ENCODE measurements around the gene TUFT1.
A peak's percentile ranks its signal among the peaks of the same experiment; 100 is the strongest.

Gene TUFT1

DNA sequence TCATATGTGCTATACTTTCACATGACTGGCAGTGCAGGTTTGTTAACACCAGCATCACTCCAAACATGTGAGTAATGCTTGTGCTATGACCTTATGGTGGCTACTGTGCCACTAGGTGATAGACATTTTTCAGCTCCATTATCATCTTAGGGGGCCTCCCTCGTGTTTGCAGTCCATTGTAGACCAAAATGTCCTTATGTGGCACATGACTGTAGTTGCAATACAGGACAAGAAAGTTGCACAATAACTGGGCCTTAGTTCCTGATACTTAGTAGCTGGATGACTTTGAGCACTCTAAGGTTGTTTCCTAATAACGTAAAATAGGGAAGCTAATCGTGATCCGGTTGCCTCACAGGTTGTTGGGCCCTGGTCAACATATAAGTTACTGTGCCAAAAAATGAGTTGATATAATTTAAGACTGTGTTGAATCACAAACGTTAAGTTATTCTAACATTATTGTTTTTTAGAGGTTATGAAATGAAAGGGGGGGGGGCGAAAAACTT is 71.2 kb downstream of the TUFT1 start:
- peak overlapping the region; percentile 23 for H3K4me3 ChIP-seq (ENCODE audit: low read depth, low read length)
- TF ChIP-seq, protein P1, sequence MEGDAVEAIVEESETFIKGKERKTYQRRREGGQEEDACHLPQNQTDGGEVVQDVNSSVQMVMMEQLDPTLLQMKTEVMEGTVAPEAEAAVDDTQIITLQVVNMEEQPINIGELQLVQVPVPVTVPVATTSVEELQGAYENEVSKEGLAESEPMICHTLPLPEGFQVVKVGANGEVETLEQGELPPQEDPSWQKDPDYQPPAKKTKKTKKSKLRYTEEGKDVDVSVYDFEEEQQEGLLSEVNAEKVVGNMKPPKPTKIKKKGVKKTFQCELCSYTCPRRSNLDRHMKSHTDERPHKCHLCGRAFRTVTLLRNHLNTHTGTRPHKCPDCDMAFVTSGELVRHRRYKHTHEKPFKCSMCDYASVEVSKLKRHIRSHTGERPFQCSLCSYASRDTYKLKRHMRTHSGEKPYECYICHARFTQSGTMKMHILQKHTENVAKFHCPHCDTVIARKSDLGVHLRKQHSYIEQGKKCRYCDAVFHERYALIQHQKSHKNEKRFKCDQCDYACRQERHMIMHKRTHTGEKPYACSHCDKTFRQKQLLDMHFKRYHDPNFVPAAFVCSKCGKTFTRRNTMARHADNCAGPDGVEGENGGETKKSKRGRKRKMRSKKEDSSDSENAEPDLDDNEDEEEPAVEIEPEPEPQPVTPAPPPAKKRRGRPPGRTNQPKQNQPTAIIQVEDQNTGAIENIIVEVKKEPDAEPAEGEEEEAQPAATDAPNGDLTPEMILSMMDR (IDR thresholded peaks at IDR 0.05; ENCODE audit: low read depth, low read length) = no peak
- TF ChIP-seq MYC (IDR thresholded peaks at IDR 0.05; ENCODE audit: low read depth, low read length) (peak; percentile 97), POLR2A (IDR thresholded peaks at IDR 0.05; ENCODE audit: extremely low read depth, insufficient read length) (no peak)
- TF ChIP-seq, protein P2, sequence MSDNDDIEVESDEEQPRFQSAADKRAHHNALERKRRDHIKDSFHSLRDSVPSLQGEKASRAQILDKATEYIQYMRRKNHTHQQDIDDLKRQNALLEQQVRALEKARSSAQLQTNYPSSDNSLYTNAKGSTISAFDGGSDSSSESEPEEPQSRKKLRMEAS (IDR thresholded peaks at IDR 0.05; ENCODE audit: low read depth, low read length) = peak; percentile 97
- peak; percentile 95 for DNase-seq (ENCODE audit: low read depth)

DNA sequence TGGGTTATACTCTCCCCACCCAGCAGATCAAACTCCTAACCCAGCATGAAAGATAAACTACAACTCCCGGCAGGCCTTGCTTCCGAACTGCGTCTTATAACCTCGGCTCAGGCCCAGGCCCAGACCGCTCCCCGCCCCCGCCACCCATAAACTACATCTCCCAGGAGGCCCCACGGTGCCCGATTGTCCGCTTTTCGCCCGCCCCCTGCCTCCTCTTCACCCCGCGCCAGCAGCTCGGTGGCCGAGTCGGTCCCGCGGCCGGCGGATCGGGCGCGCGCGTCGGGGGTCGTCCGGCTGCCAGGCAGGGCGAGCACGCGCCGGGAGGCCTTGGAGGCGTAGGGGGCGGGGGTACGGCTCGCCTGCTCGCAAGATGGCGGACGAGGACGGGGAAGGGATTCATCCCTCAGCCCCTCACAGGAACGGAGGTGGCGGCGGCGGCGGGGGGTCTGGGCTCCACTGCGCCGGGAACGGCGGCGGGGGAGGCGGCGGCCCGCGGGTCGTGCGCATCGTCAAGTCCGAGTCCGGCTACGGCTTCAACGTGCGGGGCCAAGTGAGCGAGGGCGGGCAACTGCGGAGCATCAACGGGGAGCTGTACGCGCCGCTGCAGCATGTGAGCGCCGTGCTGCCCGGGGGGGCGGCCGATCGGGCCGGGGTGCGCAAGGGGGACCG is 71.9 kb downstream of the TUFT1 start, which contains the start of gene SNX27:
SNX27 (plus strand) TSS at position 219 of the 669 bp plus-strand sequence; CDS start at position 371, 152 bp downstream.
- peak; percentile 96 for DNase-seq (ENCODE audit: low read depth)
- H3K4me3 ChIP-seq (ENCODE audit: low read depth, low read length) = peak within 1 kb of the TSS; percentile 76
- peak; percentile 40 for TF ChIP-seq POLR2A (IDR thresholded peaks at IDR 0.05; ENCODE audit: extremely low read depth, insufficient read length)
- TF ChIP-seq, protein P2 (IDR thresholded peaks at IDR 0.05; ENCODE audit: low read depth, low read length) = no peak
- TF ChIP-seq, protein P1 (IDR thresholded peaks at IDR 0.05; ENCODE audit: low read depth, low read length) = no peak

DNA sequence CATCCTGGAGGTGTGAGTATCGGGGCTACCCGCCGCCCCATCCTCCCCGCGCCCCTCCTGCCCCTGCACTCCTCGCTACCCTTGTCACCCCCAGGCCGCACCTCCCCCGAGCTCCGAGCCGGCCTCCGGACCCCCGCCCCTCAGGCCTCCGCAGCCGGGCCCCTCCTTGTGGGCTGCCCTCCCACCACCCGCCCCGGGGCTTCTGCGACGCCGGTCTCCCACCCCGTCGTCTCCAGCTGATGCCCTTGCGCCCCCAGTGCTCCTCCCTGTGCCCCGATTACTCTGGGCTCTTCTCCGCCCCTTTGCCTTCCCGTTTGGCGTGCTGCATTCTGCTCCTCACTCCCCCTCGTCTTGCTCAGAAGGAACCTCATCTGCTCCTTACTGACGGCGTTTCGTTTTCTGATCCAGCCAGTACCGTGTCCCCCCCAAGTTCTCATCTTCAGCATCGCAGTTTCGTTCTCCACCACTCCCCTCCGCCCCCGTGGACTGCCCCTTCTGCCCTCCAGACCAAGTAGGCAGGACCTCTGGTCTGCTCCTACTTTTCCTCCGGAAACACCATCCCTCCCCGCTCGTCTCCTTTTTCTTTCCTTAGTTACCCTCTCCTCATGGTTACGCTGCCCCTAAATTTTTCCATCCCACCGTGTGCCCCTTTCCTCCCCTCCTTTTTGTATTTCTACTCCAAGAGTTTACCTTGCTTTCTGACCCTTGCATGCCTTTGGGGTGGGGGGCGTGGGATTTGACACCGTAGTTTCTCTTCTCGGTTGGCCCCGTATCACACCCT is 72.6 kb downstream of the TUFT1 start:
- no peak for TF ChIP-seq POLR2A (IDR thresholded peaks at IDR 0.05; ENCODE audit: extremely low read depth, insufficient read length)
- TF ChIP-seq, protein P2 (IDR thresholded peaks at IDR 0.05; ENCODE audit: low read depth, low read length) = peak; percentile 8; the same call in 1 of the 2 replicates
- 0 out of 2 replicates have a peak, but pooled peaks have one; percentile 14 for TF ChIP-seq MYC (IDR thresholded peaks at IDR 0.05; ENCODE audit: low read depth, low read length)
- peak; percentile 64 for DNase-seq (ENCODE audit: low read depth)
- peak overlapping the region; percentile 76 for H3K4me3 ChIP-seq (ENCODE audit: low read depth, low read length)

DNA sequence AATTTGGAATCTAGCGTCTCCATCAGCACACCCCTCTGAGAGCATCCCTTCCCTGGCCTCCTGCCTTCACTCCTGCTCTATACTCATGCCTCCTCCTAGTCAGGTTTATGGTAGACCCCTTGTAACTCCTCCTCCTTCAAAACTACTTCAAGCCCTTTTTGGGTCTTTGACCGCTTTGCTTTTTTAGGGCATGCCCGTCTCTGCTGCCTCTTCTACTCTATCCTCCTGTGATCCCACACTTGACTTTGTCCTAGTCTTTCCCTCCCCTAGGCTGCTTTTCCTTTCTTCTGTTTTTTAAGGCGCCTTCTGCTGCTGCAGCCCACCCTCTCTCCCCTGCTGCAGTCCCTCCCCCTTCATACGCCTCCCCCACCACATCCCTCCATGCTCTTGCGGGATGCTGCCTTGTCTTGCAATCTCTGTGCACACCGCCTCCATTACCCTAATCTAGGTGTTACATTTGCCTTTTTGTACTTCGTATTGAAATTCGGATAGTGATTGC is 73.2 kb downstream of the TUFT1 start:
- DNase-seq (ENCODE audit: low read depth) = peak; percentile 39
- TF ChIP-seq, protein P2 (IDR thresholded peaks at IDR 0.05; ENCODE audit: low read depth, low read length) = no peak
- TF ChIP-seq, protein P1 (IDR thresholded peaks at IDR 0.05; ENCODE audit: low read depth, low read length) = no peak
- no peak for TF ChIP-seq POLR2A (IDR thresholded peaks at IDR 0.05; ENCODE audit: extremely low read depth, insufficient read length)
- peak overlapping the region; percentile 76 for H3K4me3 ChIP-seq (ENCODE audit: low read depth, low read length)

DNA sequence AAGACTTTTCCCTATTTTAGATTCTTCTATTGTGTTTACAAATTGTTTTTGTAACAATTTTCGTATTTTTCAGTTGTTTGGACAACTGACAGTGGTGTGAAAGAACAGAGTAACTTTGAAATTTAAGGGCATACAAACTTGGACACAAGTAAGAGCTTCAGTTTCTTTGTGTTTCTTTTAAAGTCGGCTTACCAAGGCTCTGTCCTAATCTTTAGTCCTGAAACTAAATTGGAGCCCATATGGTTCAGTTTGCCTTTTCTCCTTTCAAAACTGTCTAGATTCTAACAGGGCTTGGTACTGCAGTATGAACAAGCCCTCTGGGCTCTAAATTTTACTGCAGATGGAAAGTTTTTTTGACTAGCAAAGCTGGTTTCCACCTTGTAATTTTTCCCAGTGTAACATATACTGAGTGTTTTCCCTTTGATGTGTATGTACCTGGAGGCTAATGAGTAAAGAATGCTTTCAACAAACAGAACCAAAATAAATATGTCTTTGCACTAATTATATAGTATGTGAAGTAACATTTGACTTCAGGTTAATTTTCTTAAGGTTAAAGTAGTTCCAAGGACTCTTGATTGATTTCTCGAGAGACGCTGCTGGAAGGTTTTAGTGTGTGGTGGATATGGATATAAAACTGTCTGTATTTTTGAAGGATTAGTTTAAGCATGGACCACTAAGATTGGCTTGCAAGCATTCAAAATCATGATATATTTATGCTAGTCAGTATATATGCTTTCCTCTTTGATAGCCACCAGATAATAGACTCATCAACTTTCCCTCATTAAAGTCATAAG is 75.8 kb downstream of the TUFT1 start:
- TF ChIP-seq, protein P2 (IDR thresholded peaks at IDR 0.05; ENCODE audit: low read depth, low read length) = no peak
- TF ChIP-seq MYC (IDR thresholded peaks at IDR 0.05; ENCODE audit: low read depth, low read length) (no peak), POLR2A (IDR thresholded peaks at IDR 0.05; ENCODE audit: extremely low read depth, insufficient read length) (no peak)
- TF ChIP-seq, protein P1 (IDR thresholded peaks at IDR 0.05; ENCODE audit: low read depth, low read length) = no peak
- peak overlapping the region; percentile 32 for H3K4me3 ChIP-seq (ENCODE audit: low read depth, low read length)
- no peak for DNase-seq (ENCODE audit: low read depth)
